Mesenchymal stem cell (in vitro differentiated cells and primary cell): ENCODE measurements around the gene INPP4A.

Experiments used
- DNase-seq: peaks from one replicate; pipeline ENCODE4 v3.0.0-alpha.2; 2013
- H2AFZ ChIP-seq: one replicate; pipeline ENCODE4 v1.6.1; 2013; ENCODE audit warnings: low read depth, mild to moderate bottlenecking, control low read depth, inconsistent platforms, low read length, moderate library complexity
- H2AK5ac ChIP-seq: 2 replicates; pipeline ENCODE4 v1.6.1; 2013; ENCODE audit warnings: low read length, moderate library complexity, mild to moderate bottlenecking, inconsistent platforms; ENCODE audit not compliant: severe bottlenecking
- H2BK120ac ChIP-seq: one replicate; pipeline ENCODE4 v1.6.1; 2013; ENCODE audit warnings: low read depth, mild to moderate bottlenecking, inconsistent platforms, low read length, moderate library complexity
- H2BK12ac ChIP-seq, 2 experiments: one replicate each; pipeline ENCODE4 v1.6.1; 2013; ENCODE audit warnings: inconsistent platforms in 2 of 2, low read length in 2 of 2, mild to moderate bottlenecking in 2 of 2, moderate library complexity in 2 of 2, control low read depth in 1 of 2
- H2BK15ac ChIP-seq: one replicate; pipeline ENCODE4 v1.6.1; 2013; ENCODE audit warnings: mild to moderate bottlenecking, low read depth, inconsistent platforms; ENCODE audit not compliant: poor library complexity, severe bottlenecking
- H2BK5ac ChIP-seq: 2 replicates; pipeline ENCODE4 v1.6.1; 2013; ENCODE audit warnings: low read depth, mild to moderate bottlenecking, low read length, control low read depth, inconsistent platforms; ENCODE audit not compliant: poor library complexity, severe bottlenecking
- H3K14ac ChIP-seq, 2 experiments: one replicate each; pipeline ENCODE4 v1.6.1; 2013; ENCODE audit warnings: inconsistent platforms in 2 of 2, low read length in 2 of 2, control low read depth in 1 of 2, mild to moderate bottlenecking in 1 of 2, moderate library complexity in 1 of 2
- H3K18ac ChIP-seq, 2 experiments: one replicate each; pipeline ENCODE4 v1.6.1; 2013; ENCODE audit warnings: inconsistent platforms in 2 of 2, low read length in 2 of 2, control low read depth in 1 of 2, low read depth in 1 of 2, mild to moderate bottlenecking in 1 of 2
- H3K23ac ChIP-seq, 2 experiments: one replicate each; pipeline ENCODE4 v1.6.1; 2013; ENCODE audit warnings: inconsistent platforms in 2 of 2, low read length in 2 of 2, mild to moderate bottlenecking in 2 of 2, moderate library complexity in 2 of 2, control low read depth in 1 of 2
- H3K27ac ChIP-seq: 2 replicates; pipeline ENCODE4 v1.5.1; 2013; ENCODE audit warnings: mild to moderate bottlenecking, moderate library complexity, low read length, control low read depth, inconsistent platforms; ENCODE audit not compliant: poor library complexity, severe bottlenecking
- H3K27me3 ChIP-seq, 2 experiments: 2 replicates each; pipeline versions ENCODE4 v1.6.1 to v1.7.0; 2013; ENCODE audit warnings: low read length in 2 of 2, mild to moderate bottlenecking in 2 of 2, moderate library complexity in 2 of 2, control low read depth in 1 of 2, inconsistent platforms in 1 of 2; ENCODE audit not compliant: control insufficient read depth in 1 of 2, insufficient read depth in 1 of 2
- H3K36me3 ChIP-seq, 2 experiments: 2 replicates each; pipeline versions ENCODE4 v1.6.1 to v1.7.0; 2013; ENCODE audit warnings: low read length in 2 of 2, control low read depth in 1 of 2, inconsistent platforms in 1 of 2, low read depth in 1 of 2, mild to moderate bottlenecking in 1 of 2; ENCODE audit not compliant: insufficient read depth in 2 of 2, control insufficient read depth in 1 of 2
- H3K4ac ChIP-seq, 2 experiments: one replicate each; pipeline ENCODE4 v1.6.1; 2013; ENCODE audit warnings: inconsistent platforms in 2 of 2, low read length in 2 of 2, mild to moderate bottlenecking in 2 of 2, moderate library complexity in 2 of 2, control low read depth in 1 of 2, low read depth in 1 of 2
- H3K4me1 ChIP-seq: 2 replicates; pipeline ENCODE4 v1.6.1; 2013; ENCODE audit warnings: low read depth, low read length, control low read depth; ENCODE audit not compliant: control insufficient read depth, insufficient read depth
- H3K4me2 ChIP-seq: 2 replicates; pipeline ENCODE4 v1.6.1; 2013; ENCODE audit warnings: low read length, mild to moderate bottlenecking, inconsistent platforms; ENCODE audit not compliant: poor library complexity, severe bottlenecking
- H3K4me3 ChIP-seq, 2 experiments: 2 replicates each; pipeline versions ENCODE4 v1.5.1 to v1.7.0; 2013; ENCODE audit warnings: low read length in 2 of 2, mild to moderate bottlenecking in 2 of 2, control low read depth in 1 of 2, low read depth in 1 of 2; ENCODE audit not compliant: insufficient read depth in 1 of 2
- H3K79me1 ChIP-seq: replicated peaks from 2 replicates; pipeline ENCODE4 v1.6.1; 2013; ENCODE audit warnings: mild to moderate bottlenecking, control low read depth, low read length, inconsistent platforms; ENCODE audit not compliant: poor library complexity, severe bottlenecking
- H3K9ac ChIP-seq: 2 replicates; pipeline ENCODE4 v1.7.0; 2013; ENCODE audit warnings: mild to moderate bottlenecking, low read length, moderate library complexity
- H3K9me3 ChIP-seq: 2 replicates; pipeline ENCODE4 v1.7.0; 2013; ENCODE audit warnings: mild to moderate bottlenecking, low read length; ENCODE audit not compliant: control insufficient read depth
- H4K8ac ChIP-seq: one replicate; pipeline ENCODE4 v1.6.1; 2013; ENCODE audit warnings: inconsistent platforms, mild to moderate bottlenecking, low read length, moderate library complexity
- H4K91ac ChIP-seq: one replicate; pipeline ENCODE4 v1.6.1; 2013; ENCODE audit warnings: mild to moderate bottlenecking, low read length, inconsistent platforms
- WGBS: methylation state at CpG from one replicate; pipeline ENCODE4 v1.1.7; 2013; ENCODE audit warnings: mixed read lengths; 5-methylcytosine and 5-hydroxymethylcytosine counted together

INPP4A gene

DNA sequence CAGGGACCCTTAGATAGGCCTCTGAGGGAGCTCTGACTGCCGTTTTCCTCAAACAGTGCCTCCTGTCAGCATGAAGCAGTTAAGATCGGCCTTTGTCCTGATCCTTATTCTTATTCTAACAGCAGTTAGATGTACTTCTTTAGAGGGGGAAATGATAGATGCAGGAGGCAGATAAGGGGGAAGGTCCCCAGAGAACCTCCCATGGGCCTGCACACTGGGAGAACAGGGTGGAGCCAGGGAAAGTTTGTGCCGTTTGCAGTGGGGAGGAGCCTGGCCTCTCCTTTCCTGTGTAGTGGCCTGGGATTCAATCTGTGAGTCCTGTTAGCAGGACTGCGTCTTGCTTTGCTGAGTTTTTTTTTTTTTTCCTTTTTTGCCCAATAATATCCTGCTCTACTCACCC lies 7.9 kb upstream of the INPP4A start:
- no peaks in the 10 kb centered on the region for H3K4me1 ChIP-seq
- no peak overlapping the region for H4K91ac ChIP-seq
- H3K4me2 ChIP-seq, result no peak overlapping the region
- no peak overlapping the region for H3K9ac ChIP-seq
- H3K27me3 ChIP-seq, result peaks cover 0 to 5% of the 10 kb centered on the region in 2 experiments
- no peak overlapping the region for H2AFZ ChIP-seq
- no peak overlapping the region for H4K8ac ChIP-seq
- no peak overlapping the region for H2BK5ac ChIP-seq
- no peak overlapping the region for H3K4ac ChIP-seq
- H3K27ac ChIP-seq, result no peak overlapping the region
- H3K23ac ChIP-seq, result no peak overlapping the region
- no peaks in the 10 kb centered on the region for H3K79me1 ChIP-seq
- WGBS, result 73% methylated on average over 3 of the region's 4 CpGs
- no peaks in the 10 kb centered on the region for H3K36me3 ChIP-seq
- no peak overlapping the region for H2BK120ac ChIP-seq
- H3K4me3 ChIP-seq, result no peak overlapping the region
- no peak overlapping the region for H2BK15ac ChIP-seq
- H3K9me3 ChIP-seq, result peaks cover 19% of the 10 kb centered on the region
- no peak overlapping the region for H2AK5ac ChIP-seq
- no peak overlapping the region for H3K14ac ChIP-seq
- H2BK12ac ChIP-seq, result no peak overlapping the region
- H3K18ac ChIP-seq, result no peak overlapping the region
- no peak for DNase-seq

DNA sequence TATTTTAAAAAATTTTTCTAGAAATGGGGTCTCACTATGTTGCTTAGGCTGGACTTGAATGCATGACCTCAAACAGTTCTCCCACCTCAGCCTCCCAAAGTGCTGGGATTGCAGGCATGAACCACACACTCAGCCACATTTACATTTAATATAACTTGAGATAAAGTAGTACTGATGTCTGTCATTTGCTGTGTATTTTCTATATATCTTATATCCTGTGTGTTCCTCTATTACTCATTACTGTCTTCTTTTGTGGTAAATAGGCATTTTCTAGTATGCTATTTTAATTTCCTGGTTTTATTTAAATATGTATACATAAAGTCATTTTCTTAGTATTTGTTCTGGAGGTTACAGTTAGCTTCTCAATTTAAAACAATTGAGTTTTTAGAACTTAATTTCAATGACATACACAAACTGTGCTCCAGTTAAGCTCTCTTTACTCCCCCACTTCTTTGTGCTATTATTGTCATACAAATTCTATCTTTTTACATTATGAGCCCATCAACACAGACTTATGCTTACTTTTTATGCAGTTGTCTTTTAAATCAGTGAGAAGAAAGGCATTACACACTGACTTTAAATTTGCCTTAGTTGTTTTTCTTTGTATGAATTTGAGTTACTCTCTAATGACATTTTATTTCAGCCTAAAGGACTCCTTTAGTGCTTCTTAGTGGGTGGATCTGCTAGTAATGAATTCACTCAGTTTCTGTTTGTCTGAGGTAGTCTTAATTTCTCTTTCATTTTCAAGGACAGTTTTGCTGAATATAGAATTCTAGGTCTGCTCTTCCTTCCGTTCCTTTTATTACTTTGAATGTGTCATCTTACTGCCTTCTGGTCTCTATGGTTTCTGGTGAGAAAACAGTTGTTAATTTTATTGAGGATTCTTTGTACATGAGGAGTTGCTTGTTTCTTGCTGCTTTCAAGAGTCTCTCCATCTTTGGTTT lies 6.2 kb upstream of the INPP4A start:
- H3K27ac ChIP-seq, result no peak overlapping the region
- H2BK120ac ChIP-seq, result no peak overlapping the region
- H2AFZ ChIP-seq, result no peak overlapping the region
- no peak for DNase-seq
- H3K9ac ChIP-seq, result no peak overlapping the region
- H2BK12ac ChIP-seq, result no peak overlapping the region
- no peak overlapping the region for H4K91ac ChIP-seq
- H3K4me3 ChIP-seq, result no peak overlapping the region
- H3K36me3 ChIP-seq, result no peaks in the 10 kb centered on the region
- H3K18ac ChIP-seq, result no peak overlapping the region
- no peak overlapping the region for H2AK5ac ChIP-seq
- H3K14ac ChIP-seq, result no peak overlapping the region
- no peak overlapping the region for H3K4ac ChIP-seq
- no peak overlapping the region for H4K8ac ChIP-seq
- H3K79me1 ChIP-seq, result no peaks in the 10 kb centered on the region
- peaks cover 0 to 5% of the 10 kb centered on the region in 2 experiments for H3K27me3 ChIP-seq
- peaks cover 9% of the 10 kb centered on the region for H3K9me3 ChIP-seq
- no peak overlapping the region for H2BK5ac ChIP-seq
- no peak overlapping the region for H3K23ac ChIP-seq
- H3K4me1 ChIP-seq, result no peaks in the 10 kb centered on the region
- 100% methylated on average over 1 of the region's 1 CpG for WGBS
- no peak overlapping the region for H2BK15ac ChIP-seq
- H3K4me2 ChIP-seq, result no peak overlapping the region

DNA sequence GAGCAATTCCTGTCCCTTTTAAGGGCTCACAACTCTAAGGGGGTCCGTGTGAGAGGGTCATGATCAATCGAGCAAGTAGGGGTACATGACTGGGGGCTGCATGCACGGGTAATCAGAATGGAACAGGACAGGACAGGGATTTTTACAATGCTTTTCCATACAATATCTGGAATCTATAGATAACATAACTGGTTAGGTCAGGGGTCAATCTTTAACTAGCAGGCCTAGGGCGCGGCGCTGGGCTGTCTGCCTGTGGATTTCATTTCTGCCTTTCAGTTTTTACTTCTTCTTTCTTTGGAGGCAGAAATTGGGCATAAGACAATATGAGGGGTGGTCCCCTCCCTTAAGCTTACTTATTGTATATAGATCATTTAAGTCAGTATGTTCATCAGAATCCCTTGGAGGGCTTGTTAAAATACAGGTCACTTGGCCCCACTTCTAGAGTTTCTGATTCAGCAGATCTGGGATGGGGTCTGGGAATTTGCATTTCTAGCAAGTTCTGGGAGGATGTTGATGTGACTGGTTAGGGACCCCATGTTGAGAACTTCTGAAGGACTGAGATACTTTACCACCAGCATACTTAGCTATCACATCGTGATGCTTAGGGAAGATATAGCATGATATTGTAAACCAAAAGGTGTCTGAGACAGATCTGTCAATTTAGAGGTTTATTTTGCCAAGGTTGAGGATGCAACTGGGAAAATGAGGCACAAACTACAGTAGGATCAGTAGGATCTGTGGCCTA lies 2.8 kb upstream of the INPP4A start:
- Histone ChIP-seq H2BK12ac (no peak overlapping the region), H3K23ac (no peak overlapping the region), H3K79me1 (peaks cover 12% of the 10 kb centered on the region), H3K4ac (no peak overlapping the region), H3K36me3 (no peaks in the 10 kb centered on the region), H3K14ac (no peak overlapping the region), H3K27ac (no peak overlapping the region), H3K9ac (no peak overlapping the region), H2BK120ac (no peak overlapping the region), H3K4me2 (no peak overlapping the region), H3K9me3 (no peaks in the 10 kb centered on the region), H3K18ac (no peak overlapping the region), H2BK5ac (no peak overlapping the region), H4K91ac (no peak overlapping the region), H3K27me3 (peaks cover 0 to 5% of the 10 kb centered on the region in 2 experiments), H2BK15ac (no peak overlapping the region), H2AFZ (no peak overlapping the region), H3K4me3 (no peak overlapping the region), H2AK5ac (no peak overlapping the region), H3K4me1 (peaks cover 6% of the 10 kb centered on the region), H4K8ac (no peak overlapping the region)
- DNase-seq, result no peak
- WGBS, result 75% methylated on average over 6 of the region's 7 CpGs

DNA sequence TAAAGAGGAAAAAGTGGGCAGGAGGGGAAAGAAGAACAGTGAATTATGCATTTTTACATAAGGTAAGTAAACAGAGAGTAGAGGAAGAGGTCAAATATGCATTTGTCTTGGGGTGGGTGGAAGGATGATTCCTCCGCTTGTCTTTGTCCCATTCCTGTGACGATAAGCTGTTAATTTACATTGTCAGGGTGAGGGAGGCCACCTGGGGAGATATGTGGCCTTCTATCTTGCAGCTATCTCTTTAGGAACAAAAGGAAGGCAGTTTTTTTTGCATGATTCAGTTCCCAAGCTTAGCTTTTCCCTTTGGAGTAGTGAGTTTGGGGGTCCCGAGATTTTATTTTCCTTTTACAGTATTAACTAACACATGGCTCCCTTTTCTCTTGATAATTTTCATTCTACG lies 2.2 kb upstream of the INPP4A start:
- 60% methylated on average over 2 of the region's 4 CpGs for WGBS
- H3K9ac ChIP-seq, result no peak overlapping the region
- H3K9me3 ChIP-seq, result no peaks in the 10 kb centered on the region
- no peak overlapping the region for H3K4me3 ChIP-seq
- H3K14ac ChIP-seq, result no peak overlapping the region
- no peak overlapping the region for H3K23ac ChIP-seq
- no peak overlapping the region for H2AFZ ChIP-seq
- H2BK120ac ChIP-seq, result no peak overlapping the region
- H3K4me1 ChIP-seq, result peaks cover 7% of the 10 kb centered on the region
- no peak overlapping the region for H2BK15ac ChIP-seq
- H3K4me2 ChIP-seq, result no peak overlapping the region
- no peak overlapping the region for H3K27ac ChIP-seq
- no peak overlapping the region for H4K91ac ChIP-seq
- no peaks in the 10 kb centered on the region for H3K36me3 ChIP-seq
- H3K79me1 ChIP-seq, result peaks cover 15% of the 10 kb centered on the region
- H3K4ac ChIP-seq, result no peak overlapping the region
- DNase-seq, result no peak
- peaks cover 0 to 5% of the 10 kb centered on the region in 2 experiments for H3K27me3 ChIP-seq
- no peak overlapping the region for H4K8ac ChIP-seq
- no peak overlapping the region for H2BK5ac ChIP-seq
- no peak overlapping the region for H3K18ac ChIP-seq
- H2BK12ac ChIP-seq, result no peak overlapping the region
- no peak overlapping the region for H2AK5ac ChIP-seq
